ENCODE data around the gene ZNF324B.
A peak's percentile ranks its signal among the peaks of the same experiment; 100 is the strongest.
"Not testable (repeated sequence)": the region's sequence is repeated elsewhere in the genome, so short reads cannot be mapped to it uniquely, and the experiment has no call there.

ZNF324B gene

DNA sequence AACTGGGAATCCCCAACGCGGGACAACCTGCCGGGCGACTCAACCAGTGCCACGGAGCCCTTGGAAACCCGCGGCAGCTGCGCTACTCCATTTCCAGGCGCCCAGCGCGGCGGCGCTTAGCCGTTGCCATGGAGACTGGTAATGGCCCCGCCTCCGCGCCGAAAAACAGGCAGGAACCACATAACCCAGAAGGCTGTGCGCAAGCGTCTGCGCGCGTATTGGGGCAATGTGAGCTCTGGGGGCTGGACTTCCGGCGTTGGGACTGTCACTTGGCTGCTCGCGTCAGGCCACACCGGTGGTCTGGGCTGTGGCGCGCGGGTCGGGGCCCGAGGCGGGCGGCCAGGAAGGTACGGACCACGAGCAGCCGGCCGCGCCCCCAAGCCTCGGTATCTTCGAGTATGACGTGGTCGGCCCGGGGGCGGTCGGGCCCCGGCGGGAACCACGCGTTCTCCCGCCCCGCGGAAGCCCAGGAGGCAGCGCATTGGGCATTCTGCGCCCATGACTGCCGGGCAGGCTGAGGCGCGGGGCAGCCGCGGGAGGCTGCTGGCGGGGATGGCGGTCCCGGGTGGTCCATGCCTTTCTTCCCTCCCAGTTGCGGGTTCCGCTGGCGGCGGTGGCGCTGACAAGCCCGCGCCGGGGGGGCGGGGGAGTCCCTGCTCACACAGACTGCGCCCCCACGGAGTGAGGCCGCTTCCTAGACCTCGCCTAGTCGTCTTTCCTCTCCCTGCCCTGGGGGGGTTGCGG lies at the start of gene ZNF324B:
TSS of gene ZNF324B (plus strand) at position 265 of the 744 bp plus-strand sequence. CDS start 2,080 bp downstream, outside the sequence.
- DNase-seq, result peak; percentile 97

DNA sequence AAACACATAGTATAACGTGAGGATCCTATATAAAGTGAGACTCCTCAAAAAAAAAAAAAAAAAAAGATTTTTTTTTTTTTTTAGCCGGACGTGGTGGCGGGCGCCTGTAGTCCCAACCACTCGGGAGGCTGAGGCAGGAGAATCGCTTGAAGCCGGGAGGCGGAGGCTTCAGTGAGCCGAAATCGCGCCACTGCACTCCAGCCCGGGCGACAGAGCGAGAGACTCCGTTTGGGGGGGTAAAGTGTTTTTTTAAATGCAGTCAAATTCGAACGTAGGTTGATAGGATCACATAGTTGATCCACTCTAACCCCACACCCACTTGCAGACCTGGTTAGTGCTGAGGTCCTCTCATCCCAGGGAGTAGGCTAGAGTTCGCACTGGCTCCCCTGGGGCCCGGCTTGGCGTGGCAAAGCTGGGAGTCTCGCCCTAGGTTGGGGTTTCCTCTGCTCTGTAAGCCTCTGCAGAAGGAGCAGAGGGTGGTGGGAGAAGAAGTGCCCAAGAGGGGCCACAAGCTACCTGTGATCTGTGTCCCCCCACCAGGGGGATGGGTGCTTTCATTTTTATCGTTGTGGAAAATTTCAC lies 49.5 kb upstream of the ZNF324B start:
- no peak for DNase-seq

DNA sequence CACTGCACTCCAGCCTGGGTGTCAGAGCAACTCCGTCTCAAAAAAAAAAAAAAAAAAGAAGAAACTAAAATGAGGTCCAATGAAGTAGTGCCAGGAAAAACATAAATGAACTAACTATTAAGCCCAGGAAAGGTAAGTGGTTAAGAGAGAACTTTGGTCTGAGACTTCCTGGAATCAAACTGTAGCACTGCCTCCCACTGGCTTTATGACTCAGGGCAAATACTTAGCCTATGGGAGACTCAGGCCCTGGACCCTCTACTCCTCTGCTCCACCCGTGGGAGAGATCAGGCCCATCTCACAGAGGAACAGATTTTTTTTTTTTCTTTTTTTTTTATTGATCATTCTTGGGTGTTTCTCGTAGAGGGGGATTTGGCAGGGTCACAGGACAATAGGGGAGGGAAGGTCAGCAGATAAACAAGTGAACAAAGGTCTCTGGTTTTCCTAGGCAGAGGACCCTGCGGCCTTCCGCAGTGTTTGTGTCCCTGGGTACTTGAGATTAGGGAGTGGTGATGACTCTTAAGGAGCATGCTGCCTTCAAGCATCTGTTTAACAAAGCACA lies 47.4 kb upstream of the ZNF324B start:
- DNase-seq, result not testable (repeated sequence)

DNA sequence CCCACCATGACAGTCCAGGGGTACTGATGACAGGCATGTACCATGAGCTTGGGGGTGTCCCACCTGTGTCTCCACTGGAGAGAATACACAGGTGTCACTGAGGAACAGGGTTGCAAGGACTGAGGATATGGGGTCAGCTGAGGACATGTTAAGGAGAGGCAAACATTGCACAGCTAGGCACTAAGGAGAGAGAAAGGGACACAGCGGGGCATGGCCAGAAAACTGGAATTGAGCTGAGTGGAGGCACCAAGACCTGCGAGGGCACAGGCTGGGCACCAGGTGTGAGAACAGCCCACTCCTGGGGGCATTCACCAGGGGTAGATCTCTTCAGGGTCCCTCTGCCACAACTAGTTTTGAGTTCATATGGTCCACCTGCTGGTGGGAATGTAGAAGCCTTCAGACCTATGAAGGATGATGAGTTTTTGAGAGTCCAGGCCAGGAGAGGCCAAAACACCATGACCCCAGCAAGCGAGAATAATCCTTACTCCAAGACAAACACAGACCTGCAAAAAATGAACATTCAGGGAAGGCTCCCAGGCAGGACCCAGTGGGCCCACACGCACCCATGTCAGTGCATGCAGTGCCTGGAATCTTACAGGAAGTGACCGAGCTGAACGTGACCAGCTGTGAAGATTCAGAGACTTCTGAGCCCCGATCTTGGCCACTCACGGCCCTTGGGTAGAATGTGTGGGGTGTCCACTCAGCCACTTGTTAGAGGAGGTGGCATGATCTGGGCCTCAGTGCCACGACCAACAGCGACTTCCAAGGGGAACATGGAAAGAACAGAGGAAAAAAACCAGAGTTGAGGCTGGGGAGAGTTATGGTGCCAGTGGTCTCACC lies 44.4 kb upstream of the ZNF324B start:
- DNase-seq, result no peak

DNA sequence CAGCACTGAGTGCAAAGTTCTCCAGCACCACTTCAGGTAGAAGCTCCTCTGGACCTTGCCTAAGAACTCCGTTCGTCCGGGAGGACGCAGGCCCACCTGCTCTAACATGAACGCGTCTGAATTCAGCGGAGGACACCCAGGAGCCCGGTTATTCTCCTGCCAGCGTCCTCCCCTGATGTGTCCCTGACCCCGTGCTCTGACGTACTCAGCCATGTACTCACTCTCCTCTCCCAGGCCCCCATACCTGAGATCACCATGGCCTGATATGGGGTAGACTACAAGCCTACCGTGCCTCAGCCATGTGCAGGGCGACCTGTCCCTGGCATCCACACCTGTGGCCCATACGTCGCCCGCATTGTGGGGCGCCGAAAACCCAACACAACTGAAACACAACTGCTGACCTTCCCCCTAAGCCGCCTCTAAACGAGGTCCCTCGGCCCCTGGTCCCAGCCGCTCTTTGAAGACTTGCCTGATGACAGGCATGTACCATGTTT lies 43.7 kb upstream of the ZNF324B start:
- DNase-seq, result no peak

DNA sequence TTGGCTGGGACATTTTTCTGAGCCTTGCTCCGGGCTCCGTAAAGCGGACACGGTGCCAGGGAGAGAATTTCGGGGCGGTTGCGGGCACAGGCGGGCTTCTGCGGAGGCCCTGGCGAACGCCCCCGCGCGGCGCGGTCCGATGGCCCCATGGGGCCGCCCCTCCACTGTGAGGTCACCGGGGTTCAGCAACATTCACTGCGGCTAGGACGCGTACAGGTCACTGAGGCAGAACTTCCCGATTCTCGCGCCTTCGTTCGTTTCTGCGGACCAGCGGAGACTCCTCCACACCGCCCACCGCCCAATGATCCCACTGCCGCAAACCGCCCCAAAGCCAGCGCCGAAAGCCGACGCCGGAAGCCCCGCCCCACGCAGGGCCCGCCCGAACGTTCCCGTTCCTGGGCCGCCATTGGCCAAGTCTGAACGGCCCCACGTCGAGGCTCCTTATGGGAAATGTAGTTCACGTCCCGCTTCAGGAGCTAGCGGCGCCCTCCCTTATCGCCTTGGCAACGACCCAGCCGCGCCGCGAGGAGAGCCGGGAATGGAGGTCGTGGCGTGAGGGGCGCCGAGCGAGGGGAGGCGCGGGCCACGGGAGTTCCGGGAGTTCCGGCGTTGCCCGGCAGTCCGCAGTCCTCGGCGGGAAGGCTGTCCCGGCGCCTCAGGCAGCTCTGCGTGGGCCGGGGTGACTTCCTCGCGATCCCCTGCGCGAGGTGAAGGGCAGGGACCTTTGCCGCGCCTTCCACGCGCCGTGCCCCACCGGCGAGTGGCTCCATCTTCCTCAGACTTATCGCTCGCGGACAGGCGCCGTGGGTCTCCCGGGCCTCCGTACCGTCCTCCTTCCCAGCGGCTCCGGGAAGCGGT lies 43.0 kb upstream of the ZNF324B start, which contains the start of gene ZNF584:
TSS of gene ZNF584 (plus strand) at position 498 of the 858 bp plus-strand sequence. CDS start 499 bp downstream, outside the sequence.
- peak; percentile 97 for DNase-seq

DNA sequence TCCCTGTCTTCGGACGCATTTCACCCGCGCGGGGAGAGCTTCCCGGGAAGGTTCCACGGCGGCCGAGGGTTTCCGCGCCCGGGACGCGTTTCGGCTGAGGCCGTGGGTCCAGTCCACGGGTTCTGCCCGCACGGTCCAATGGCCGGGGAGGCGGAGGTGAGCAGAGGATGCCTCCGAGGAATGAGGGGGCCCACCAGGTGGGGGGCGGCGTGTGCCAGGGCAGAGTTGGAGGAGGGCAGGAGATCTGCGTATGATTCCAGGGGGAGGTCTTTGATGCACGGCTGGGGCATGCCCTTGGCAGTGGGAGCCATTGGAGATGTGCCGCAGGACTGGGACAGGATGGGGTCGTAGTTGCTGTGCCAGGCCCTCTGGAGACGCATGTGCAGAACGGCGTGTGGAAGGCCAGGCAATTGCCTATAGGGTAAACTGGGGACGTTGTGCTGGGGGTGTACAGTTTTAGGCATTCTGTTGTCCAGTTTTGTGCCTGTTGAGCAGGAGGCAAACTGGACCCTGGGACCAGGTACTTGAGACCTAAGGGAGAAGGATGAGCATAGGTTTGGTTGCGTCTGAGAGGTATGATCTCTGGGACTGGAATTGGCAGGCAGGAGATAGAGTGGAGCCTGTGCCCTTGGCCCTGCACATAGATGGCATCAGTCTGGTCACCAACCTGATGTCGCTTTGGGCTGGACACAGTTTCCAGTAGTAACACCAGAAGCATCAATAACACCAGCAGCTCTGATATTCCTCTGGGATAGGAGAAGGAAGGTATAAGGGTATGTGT lies 42.2 kb upstream of the ZNF324B start:
- no peak for DNase-seq

DNA sequence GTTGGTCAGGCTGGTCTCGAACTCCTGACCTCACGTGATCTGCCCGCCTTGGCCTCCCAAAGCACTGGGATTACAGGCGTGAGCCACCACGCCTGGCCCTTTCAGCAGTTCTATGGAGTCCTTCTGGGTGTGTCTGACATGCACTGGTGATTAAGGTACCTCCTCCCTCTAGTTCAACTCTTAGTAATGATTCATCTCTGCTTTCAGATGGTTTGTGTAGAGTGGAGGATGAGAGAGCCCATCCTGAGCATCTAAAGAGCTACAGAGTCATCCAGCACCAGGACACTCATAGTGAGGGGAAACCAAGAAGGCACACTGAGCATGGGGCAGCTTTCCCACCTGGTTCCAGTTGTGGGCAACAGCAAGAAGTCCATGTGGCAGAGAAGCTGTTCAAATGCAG lies 34.8 kb upstream of the ZNF324B start:
- DNase-seq, result no peak

DNA sequence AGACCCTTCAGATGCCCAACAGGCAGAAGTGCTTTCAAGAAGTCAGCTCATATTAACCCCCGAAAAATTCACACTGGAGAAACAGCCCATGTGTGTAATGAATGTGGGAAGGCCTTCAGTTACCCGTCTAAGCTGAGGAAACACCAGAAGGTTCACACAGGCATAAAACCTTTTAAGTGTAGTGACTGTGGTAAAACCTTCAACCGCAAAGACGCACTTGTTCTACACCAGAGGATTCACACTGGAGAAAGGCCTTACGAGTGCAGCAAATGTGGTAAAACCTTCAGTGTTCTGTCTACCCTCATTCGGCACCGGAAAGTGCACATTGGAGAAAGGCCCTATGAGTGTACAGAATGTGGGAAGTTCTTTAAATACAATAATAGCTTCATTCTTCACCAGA lies 34.4 kb upstream of the ZNF324B start:
- DNase-seq, result no peak

DNA sequence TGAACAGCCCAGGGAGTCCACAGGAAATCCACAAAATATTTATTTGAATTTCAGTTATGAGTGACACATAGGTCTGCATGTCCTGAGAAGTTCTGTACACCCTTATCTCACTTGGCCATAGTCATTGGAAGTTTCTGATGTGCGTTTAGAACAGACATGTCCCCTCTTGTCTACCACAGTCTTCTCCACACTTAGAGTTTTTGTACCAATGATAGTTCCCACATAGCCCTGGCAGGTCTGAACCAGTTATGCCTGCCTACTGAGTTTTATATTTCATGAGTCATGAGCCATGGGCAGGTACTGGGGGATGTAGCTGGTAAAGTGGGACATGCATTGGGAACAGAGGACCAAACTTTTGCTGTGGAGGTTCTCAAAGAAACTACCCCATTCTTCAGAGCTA lies 22.8 kb upstream of the ZNF324B start:
- no peak for DNase-seq

DNA sequence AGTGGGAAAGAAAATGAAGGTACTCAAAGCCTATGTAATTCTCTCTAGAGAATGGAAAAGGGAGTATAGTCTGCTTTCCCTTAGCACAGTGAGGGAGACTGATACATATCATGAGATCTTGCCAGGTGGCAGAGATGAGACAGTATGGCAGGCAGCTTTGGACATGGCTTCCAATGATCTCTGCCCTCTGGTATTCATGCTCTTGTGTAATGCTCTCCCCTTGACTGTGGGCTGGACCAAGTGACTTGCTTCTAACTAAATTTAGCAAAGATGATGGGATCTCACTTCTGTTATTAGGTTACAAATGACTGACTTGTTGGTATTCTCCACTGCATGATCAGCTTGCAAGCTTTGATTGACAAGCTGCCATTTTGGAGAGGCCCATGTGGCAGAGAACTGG lies 21.7 kb upstream of the ZNF324B start:
- no peak for DNase-seq

DNA sequence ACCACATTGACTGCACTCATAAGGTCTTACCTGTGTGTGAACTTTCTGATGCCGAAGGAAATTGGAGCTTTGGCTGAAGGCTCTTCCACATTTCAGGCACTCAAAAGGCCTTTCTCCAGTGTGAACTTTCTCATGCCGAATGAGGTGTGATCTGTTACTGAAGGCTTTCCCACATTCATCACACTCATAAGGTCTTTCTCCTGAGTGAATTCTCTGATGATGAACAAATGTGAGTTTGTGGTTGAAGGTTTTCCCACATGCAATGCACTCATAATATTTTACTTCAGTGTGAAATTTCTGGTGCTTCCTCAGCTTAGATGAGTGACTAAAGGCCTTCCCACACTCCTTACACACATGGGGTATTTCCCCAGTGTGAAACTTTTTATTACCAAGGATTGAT lies 17.2 kb upstream of the ZNF324B start:
- no peak for DNase-seq

DNA sequence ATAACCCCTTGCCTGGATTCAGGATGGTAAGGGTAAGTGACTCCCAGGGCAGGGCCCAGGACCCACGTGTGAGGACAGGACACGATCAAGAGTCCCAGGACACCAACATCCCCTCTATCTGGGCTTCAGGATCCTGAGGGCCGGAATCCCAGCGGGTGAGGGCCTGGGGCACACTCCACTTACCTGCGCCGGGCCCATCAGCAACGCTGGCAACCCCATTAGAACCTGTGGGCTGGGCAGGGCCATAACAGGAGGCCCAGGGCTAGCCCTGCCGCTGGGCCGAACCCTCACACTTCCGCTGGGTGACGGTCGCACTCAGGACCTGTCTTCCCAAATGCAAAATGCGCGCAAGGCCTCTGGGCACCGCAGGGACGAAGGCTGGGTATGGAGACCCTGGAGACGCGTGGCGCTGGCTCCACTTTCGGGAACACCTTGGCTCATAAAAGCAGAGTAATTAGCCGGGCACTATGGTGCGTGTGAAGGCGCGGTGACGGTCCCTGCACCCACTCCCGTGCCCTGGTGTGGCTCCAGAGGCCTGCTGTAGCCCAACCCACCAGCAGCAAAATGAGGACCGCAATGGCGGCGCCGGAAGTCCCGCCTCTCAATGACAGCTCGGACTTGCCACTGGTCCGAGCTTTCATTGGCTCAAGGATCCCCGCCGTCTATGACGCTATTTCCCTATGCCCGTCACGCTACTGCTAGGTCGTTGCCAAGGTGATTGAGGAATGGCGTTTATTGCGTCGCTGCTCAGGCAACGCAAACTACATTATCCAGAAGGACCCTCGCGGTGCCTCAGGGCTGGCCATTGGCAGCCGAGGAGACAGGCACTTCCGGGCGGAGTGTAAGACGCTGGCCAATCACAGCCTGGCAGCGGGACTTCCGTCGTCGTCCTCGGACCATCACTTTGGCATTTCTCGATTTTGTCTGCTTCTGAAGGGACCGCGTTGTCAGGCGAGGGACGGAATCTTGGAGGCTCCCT lies 11.6 kb upstream of the ZNF324B start, which contains the start of gene ZNF132:
TSS of gene ZNF132 (minus strand) at position 578 of the 979 bp plus-strand sequence. CDS start at position 246, 332 bp downstream.
- DNase-seq, result peak; percentile 98

DNA sequence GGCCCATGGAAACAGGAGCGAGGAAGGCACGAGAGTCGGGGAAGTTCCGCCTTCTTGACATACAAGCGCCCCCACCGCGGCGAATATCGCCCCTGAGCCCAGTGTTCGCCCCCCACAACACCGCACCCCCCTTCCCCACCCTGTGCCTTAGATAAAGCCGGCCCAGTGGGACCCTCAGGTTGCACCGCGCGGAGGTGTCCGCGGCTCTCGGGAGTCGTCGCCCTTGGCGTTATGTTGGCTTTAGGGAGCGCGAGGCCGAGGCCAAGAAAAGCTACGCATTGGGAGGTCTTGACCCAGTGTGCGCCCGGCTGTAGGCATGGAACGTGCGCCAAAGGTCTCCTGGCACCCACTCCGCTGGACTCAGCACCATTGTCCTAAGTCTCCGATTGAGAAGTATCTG lies 10.9 kb upstream of the ZNF324B start:
- no peak for DNase-seq

DNA sequence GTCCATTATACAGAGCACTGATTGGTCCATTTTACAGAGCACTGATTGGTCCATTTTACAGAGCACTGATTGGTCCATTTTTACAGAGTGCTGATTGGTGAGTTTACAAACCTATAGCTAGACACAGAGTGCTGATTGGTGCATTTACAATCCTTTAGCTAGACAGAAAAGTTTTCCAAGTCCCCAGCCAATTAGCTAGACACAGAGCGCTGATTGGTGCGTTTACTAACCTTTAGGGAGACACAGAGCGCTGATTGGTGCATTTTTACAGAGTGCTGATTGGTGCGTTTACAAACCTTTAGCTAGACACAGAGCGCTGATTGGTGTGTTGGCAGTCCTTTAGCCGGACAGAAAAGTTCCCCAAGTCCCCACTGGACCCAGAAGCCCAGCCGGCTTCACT lies 8.4 kb upstream of the ZNF324B start:
- DNase-seq, result not testable (repeated sequence)

DNA sequence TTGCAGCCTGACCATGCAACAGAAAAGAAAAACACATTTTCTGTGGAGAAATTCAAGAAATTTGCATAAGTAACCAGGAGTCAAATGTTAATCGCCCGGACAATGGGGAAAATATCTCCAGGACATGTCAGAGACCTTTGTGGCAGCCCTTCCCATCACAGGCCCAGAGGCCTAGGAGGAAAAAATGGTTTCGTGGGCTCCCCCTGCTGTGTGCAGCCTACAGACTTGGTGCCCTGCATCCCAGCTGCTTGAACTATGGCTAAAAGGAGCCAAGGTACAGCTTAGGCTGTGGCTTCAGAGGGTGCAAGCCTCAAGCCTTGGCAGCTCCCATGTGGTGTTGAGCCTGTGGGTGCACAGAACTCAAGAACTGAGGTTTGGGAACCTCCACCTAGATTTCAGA lies 2.6 kb upstream of the ZNF324B start:
- DNase-seq, result not testable (repeated sequence)

DNA sequence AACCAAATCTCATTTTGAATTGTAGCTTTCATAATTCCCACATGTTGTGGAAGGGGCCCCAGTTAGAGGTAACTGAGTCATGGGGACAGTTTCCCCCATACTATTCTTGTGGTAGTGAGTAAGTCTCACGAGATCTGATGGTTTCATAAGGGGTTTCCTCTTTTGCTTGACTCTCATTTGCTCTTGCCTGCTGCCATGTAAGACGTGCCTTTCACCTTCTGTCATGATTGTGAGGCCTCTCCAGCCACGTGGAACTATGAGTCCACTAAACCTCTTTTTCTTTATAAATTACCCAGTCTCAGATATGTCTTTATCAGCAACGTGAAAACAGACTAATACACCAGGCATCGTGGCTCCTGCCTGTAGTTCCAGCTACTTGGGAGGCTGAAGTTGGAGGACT lies 1.4 kb upstream of the ZNF324B start:
- not testable (repeated sequence) for DNase-seq

DNA sequence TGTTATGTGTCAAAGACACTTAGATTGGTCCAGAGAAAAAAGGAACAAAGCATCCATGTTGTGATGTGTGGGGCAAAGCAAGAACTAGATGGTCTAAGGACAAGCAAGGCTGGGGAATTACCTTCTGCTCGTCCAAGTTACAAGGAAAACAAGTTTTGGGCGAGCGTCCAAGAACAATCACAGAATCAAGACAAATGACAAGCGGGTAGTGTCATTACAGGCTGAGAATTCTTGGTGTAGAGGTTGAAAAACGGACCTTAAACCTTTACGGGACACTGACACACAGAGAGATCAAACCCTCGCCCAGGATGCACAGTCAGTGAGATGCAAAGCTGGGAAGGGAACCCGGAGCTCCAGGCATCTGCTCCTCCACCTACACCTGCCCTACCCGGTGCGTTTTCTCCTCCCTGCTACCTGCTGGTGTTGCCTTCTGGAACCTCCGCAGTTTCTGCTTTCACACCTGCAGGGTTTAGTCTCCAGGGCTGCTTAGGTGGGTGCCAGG lies 515 bp upstream of the ZNF324B start:
- no peak for DNase-seq

DNA sequence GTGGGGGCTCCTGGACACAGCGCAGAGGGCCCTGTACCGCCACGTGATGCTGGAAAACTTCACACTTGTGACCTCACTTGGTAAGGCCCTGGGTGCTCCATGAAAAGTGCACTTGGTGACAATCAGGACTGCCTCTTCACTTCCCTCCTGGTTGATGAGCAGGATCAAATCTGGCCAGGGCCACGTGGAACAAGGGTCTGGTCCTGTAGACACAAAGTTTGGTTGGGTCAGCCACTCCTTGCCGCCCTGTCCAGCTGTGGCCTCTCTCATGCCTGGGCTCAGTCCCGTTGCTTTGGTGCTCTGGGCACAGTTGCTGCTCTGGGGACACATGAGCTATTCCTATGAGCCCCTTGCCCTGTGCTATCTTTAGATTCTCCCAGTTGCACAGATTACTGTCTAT lies 2.3 kb downstream of the ZNF324B start:
- no peak for DNase-seq

DNA sequence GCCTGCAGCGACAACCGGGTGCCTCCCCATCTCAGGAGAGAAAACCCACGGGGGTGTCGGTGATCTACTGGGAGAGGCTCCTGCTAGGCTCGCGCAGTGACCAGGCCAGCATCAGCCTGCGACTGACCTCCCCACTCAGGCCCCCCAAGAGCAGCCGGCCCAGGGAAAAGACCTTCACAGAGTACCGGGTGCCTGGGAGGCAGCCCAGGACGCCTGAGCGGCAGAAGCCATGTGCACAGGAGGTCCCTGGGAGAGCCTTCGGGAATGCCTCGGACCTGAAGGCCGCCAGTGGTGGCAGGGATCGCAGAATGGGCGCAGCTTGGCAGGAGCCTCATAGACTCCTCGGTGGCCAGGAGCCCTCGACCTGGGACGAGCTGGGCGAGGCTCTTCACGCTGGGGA lies 3.9 kb downstream of the ZNF324B start:
- DNase-seq, result no peak
